Measurements from ENCODE around the gene RAB15.

- TF ChIP-seq PATZ1 (tag by site-specific recombination; IDR thresholded peaks at IDR 0.05) (no peak), MEIS1 (CRISPR knock-in tag; IDR thresholded peaks at IDR 0.05; ENCODE audit: borderline replicate concordance) (no peak), ZFP41 (tag by site-specific recombination; IDR thresholded peaks at IDR 0.05; ENCODE audit: borderline replicate concordance) (no peak), BCL11B (tag by site-specific recombination; IDR thresholded peaks at IDR 0.05; ENCODE audit: low read depth) (no peak), ZNF274 (IDR thresholded peaks at IDR 0.05; ENCODE audit: low read length) (no peak), ZNF274 (tag by site-specific recombination; IDR thresholded peaks at IDR 0.05; ENCODE audit: borderline replicate concordance) (no peak), KLF7 (tag by site-specific recombination; IDR thresholded peaks at IDR 0.05; ENCODE audit: borderline replicate concordance) (no peak), PRDM4 (tag by site-specific recombination; IDR thresholded peaks at IDR 0.05) (no peak), SETDB1 (IDR thresholded peaks at IDR 0.05; ENCODE audit: insufficient read length, low read length) (no peak), TRIM28 (IDR thresholded peaks at IDR 0.05; ENCODE audit: borderline replicate concordance, low read length) (no peak)
These were observed 49.1 kb downstream of the RAB15 start for GRCh38 chr14:64923015-64923414.
